HepG2 (cell line): Measurements from ENCODE around the gene IFI35. TPM values are rescaled to one million over a fixed set of nuclear protein-coding genes. Genes with fewer than 3 reads are reported as not detected.

Experiments
- ARHGAP35 ChIP-seq: sonication (generic); formaldehyde crosslinking; IDR thresholded peaks from 2 replicates; pipeline ENCODE4 v1.9.0; 2022; ENCODE audit warnings: mild to moderate bottlenecking, inconsistent platforms, moderate library complexity, missing genetic modification reagents, borderline replicate concordance
- EEA1 ChIP-seq: sonication (generic); formaldehyde crosslinking; IDR thresholded peaks from 2 replicates; pipeline ENCODE4 v1.5.1; 2020; ENCODE audit warnings: mild to moderate bottlenecking, missing genetic modification reagents, borderline replicate concordance
- EED ChIP-seq: sonication (generic); formaldehyde crosslinking; IDR thresholded peaks from 2 replicates; pipeline ENCODE4 v1.5.0; 2020; ENCODE audit warnings: mild to moderate bottlenecking, missing genetic modification reagents
- ELF4 ChIP-seq: sonication (generic); formaldehyde crosslinking; IDR thresholded peaks from 2 replicates; pipeline ENCODE4 v1.5.0; 2020; ENCODE audit warnings: missing genetic modification reagents, mild to moderate bottlenecking, moderate library complexity, borderline replicate concordance
- GATAD1 ChIP-seq: IDR thresholded peaks from 2 replicates; pipeline ENCODE4 v1.6.1; 2016; ENCODE audit warnings: missing genetic modification reagents, missing compliant biosample characterization
- GFI1 ChIP-seq: sonication (generic); formaldehyde crosslinking; IDR thresholded peaks from 2 replicates; pipeline ENCODE4 v1.5.0; 2020; ENCODE audit warnings: missing genetic modification reagents, mild to moderate bottlenecking, borderline replicate concordance
- HIVEP1 ChIP-seq: sonication (generic); formaldehyde crosslinking; IDR thresholded peaks from 2 replicates; pipeline ENCODE4 v1.4.0; 2020; ENCODE audit warnings: mild to moderate bottlenecking, missing genetic modification reagents
- JUND ChIP-seq: sonication (generic); formaldehyde crosslinking; IDR thresholded peaks from 2 replicates; pipeline ENCODE4 v1.8.0; 2022; ENCODE audit warnings: mild to moderate bottlenecking, missing genetic modification reagents
- NFE2L2 ChIP-seq: fragments of 150-350 bp; IDR thresholded peaks from 2 replicates; pipeline ENCODE4 v1.6.1; 2014; ENCODE audit warnings: low read length
- NR2C2 ChIP-seq: sonication (generic); formaldehyde crosslinking; IDR thresholded peaks from 2 replicates; pipeline ENCODE4 v1.4.0; 2020; ENCODE audit warnings: missing genetic modification reagents, mild to moderate bottlenecking, moderate library complexity, borderline replicate concordance
- RARA ChIP-seq: IDR thresholded peaks from 2 replicates; pipeline ENCODE4 v1.6.1; 2016; ENCODE audit warnings: missing genetic modification reagents, missing compliant biosample characterization
- RXRA ChIP-seq: sonication (generic); formaldehyde crosslinking; IDR thresholded peaks from 2 replicates; pipeline ENCODE4 v1.5.1; 2020; ENCODE audit warnings: missing genetic modification reagents
- SAP130 ChIP-seq: IDR thresholded peaks from 2 replicates; pipeline ENCODE4 v1.6.1; 2016; ENCODE audit warnings: low read depth
- SNRNP70 ChIP-seq: fragments of 200-400 bp; formaldehyde crosslinking; IDR thresholded peaks from 2 replicates; pipeline ENCODE4 v1.6.1; 2017; ENCODE audit warnings: mild to moderate bottlenecking, low read depth, low read length, moderate library complexity
- TEAD3 ChIP-seq: optimal IDR thresholded peaks from 2 replicates; pipeline ENCODE3; 2016; ENCODE audit warnings: borderline replicate concordance
- ZNF10 ChIP-seq: sonication (generic); formaldehyde crosslinking; IDR thresholded peaks from 2 replicates; pipeline ENCODE4 v1.4.0; 2020; ENCODE audit warnings: mild to moderate bottlenecking, low read depth, missing genetic modification reagents, borderline replicate concordance
- ZNF572 ChIP-seq: sonication (generic); formaldehyde crosslinking; IDR thresholded peaks from 2 replicates; pipeline ENCODE4 v1.5.1; 2020; ENCODE audit warnings: mild to moderate bottlenecking, missing genetic modification reagents
- ZNF746 ChIP-seq: sonication (generic); formaldehyde crosslinking; IDR thresholded peaks from 2 replicates; pipeline ENCODE4 v1.8.0; 2022; ENCODE audit warnings: mild to moderate bottlenecking, missing genetic modification reagents
- ZNF75D ChIP-seq: sonication (generic); formaldehyde crosslinking; IDR thresholded peaks from 2 replicates; pipeline ENCODE4 v1.8.1; 2023; ENCODE audit warnings: missing genetic modification reagents, mild to moderate bottlenecking, borderline replicate concordance
- polyA plus RNA-seq, 8 experiments: library from polyadenylated mRNA; depleted of rRNA in 3 of 8; stranded (reverse) in 7 of 8; unstranded in 1 of 8; fragments of >200 nt; fragmentation: Illumina TruSeq in 4 of 8; extraction: Trizol in 4 of 8; gene quantifications; 2 replicates each; pipeline versions ENCODE4 v1.2.1 to v1.2.3, GENCODE V29; 2011 to 2016; ENCODE audit warnings: low read depth in 4 of 8, missing spikeins in 1 of 8, mixed read lengths in 1 of 8; ENCODE audit not compliant: insufficient read depth in 1 of 8
- total RNA-seq, 5 experiments: library from RNA; depleted of rRNA; stranded (reverse); fragments of >200 nt; fragmentation: Illumina TruSeq; extraction: Trizol; gene quantifications; 2 replicates each; pipeline ENCODE4 v1.2.3, GENCODE V29; 2016; ENCODE audit warnings: low read depth in 1 of 5
- TF ChIP-seq, protein P1 (sequence below): sonication (generic); formaldehyde crosslinking; IDR thresholded peaks from 2 replicates; pipeline ENCODE4 v1.4.0; 2020; ENCODE audit warnings: mild to moderate bottlenecking, missing genetic modification reagents
- TF ChIP-seq, protein P2 (sequence below): sonication (generic); formaldehyde crosslinking; IDR thresholded peaks from 2 replicates; pipeline ENCODE4; 2020; ENCODE audit warnings: missing genetic modification reagents, mild to moderate bottlenecking, borderline replicate concordance

The IFI35 gene
- total and polyA plus RNA-seq, 2 of the 13 experiments (the other 11 are each of a cell fraction or from before 2014, with no cell fraction given), result 28.9 to 38.1 TPM

DNA sequence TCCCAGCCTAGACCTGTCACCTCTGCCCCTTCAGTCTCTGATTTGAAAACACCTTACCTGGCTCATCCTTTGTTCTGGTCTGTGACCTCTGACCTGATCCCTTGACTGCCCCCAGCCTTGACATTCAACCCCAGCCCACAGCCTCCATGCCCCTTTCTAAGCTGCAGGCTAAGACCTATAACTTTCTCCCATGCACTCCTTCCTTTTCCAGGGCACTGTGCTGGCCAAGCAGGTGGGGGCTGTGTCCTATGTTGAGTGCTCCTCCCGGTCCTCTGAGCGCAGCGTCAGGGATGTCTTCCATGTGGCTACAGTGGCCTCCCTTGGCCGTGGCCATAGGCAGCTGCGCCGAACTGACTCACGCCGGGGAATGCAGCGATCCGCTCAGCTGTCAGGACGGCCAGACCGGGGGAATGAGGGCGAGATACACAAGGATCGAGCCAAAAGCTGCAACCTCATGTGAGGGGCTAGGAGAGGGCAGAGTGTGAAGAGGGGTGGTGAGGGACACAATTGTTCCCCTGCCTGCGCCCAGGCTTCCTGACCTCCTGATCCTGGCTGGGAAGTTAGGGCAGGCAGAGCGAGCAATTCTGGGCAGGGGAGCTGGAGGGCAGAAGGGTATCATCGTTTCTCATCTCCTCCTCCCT lies 21.8 kb downstream of the IFI35 start (continued):
- TF ChIP-seq, protein P1, sequence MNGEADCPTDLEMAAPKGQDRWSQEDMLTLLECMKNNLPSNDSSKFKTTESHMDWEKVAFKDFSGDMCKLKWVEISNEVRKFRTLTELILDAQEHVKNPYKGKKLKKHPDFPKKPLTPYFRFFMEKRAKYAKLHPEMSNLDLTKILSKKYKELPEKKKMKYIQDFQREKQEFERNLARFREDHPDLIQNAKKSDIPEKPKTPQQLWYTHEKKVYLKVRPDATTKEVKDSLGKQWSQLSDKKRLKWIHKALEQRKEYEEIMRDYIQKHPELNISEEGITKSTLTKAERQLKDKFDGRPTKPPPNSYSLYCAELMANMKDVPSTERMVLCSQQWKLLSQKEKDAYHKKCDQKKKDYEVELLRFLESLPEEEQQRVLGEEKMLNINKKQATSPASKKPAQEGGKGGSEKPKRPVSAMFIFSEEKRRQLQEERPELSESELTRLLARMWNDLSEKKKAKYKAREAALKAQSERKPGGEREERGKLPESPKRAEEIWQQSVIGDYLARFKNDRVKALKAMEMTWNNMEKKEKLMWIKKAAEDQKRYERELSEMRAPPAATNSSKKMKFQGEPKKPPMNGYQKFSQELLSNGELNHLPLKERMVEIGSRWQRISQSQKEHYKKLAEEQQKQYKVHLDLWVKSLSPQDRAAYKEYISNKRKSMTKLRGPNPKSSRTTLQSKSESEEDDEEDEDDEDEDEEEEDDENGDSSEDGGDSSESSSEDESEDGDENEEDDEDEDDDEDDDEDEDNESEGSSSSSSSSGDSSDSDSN (CRISPR knock-in tag), result peak; percentile 74
- no peak for TF ChIP-seq SNRNP70
- 0 out of 2 replicates have a peak, but pooled peaks have one; percentile 35 for TF ChIP-seq ZNF75D
- no peak for TF ChIP-seq JUND
- peak; percentile 82; the same call in 1 of the 2 replicates for TF ChIP-seq ZNF572 (CRISPR knock-in tag)
- peak; percentile 52 for TF ChIP-seq SAP130 (CRISPR knock-in tag)
- TF ChIP-seq RARA (CRISPR knock-in tag), result peak; percentile 42
- TF ChIP-seq, protein P2, sequence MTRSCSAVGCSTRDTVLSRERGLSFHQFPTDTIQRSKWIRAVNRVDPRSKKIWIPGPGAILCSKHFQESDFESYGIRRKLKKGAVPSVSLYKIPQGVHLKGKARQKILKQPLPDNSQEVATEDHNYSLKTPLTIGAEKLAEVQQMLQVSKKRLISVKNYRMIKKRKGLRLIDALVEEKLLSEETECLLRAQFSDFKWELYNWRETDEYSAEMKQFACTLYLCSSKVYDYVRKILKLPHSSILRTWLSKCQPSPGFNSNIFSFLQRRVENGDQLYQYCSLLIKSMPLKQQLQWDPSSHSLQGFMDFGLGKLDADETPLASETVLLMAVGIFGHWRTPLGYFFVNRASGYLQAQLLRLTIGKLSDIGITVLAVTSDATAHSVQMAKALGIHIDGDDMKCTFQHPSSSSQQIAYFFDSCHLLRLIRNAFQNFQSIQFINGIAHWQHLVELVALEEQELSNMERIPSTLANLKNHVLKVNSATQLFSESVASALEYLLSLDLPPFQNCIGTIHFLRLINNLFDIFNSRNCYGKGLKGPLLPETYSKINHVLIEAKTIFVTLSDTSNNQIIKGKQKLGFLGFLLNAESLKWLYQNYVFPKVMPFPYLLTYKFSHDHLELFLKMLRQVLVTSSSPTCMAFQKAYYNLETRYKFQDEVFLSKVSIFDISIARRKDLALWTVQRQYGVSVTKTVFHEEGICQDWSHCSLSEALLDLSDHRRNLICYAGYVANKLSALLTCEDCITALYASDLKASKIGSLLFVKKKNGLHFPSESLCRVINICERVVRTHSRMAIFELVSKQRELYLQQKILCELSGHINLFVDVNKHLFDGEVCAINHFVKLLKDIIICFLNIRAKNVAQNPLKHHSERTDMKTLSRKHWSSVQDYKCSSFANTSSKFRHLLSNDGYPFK (CRISPR knock-in tag), result peak; percentile 70; the same call in 1 of the 2 replicates
- TF ChIP-seq EED (CRISPR knock-in tag), result peak; percentile 58; the same call in 1 of the 2 replicates
- peak; percentile 29 for TF ChIP-seq RXRA (CRISPR knock-in tag)
- 0 out of 2 replicates have a peak, but pooled peaks have one; percentile 10 for TF ChIP-seq GATAD1 (CRISPR knock-in tag)
- TF ChIP-seq NFE2L2, result no peak
- TF ChIP-seq ZNF10 (CRISPR knock-in tag), result no peak
- peak; percentile 75 for TF ChIP-seq GFI1 (CRISPR knock-in tag)
- peak; percentile 84 for TF ChIP-seq NR2C2 (CRISPR knock-in tag)
- 0 out of 2 replicates have a peak, but pooled peaks have one; percentile 52 for TF ChIP-seq ARHGAP35
- no peak for TF ChIP-seq EEA1 (CRISPR knock-in tag)
- peak; percentile 32 for TF ChIP-seq TEAD3 (CRISPR knock-in tag)
- TF ChIP-seq HIVEP1, result peak; percentile 58; the same call in 1 of the 2 replicates
- no peak for TF ChIP-seq ZNF746 (CRISPR knock-in tag)
- TF ChIP-seq ELF4 (CRISPR knock-in tag), result no peak
